ENCODE data around the gene UBB.

UBB gene

DNA sequence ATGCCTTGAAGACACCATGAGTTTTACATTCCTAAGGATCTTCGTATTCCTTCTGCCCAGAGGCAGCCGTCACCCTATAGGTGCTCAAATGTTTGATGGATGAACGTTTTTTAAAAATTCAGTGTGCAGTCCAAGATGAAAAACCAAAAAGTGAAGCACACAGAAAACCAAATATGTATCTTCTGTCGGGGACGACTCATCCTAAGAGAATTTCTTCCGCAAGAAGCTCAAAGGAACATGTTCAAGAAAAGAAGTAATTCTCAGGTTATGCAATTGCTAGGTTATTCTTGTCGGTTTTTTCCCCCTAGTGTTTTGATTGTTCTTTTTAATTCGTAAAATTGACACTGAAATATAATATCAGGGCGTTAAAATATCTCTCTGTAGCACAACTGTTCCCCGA lies 29.1 kb upstream of the UBB start:
- Histone ChIP-seq H3K4me2 (peak overlapping the region; percentile 73; the same call in 1 of the 2 replicates), H3K9me3 (peaks cover 16% of the 10 kb centered on the region), H3K36me3 (peaks cover 11% of the 10 kb centered on the region; the same call in 1 of the 2 replicates), H3K27ac (no peak overlapping the region), H3K9ac (no peak overlapping the region; the same call in 1 of the 2 replicates), H3K27me3 (peaks cover 48% of the 10 kb centered on the region), H3K4me3 (peak overlapping the region; percentile 65), H3K4me1 (peaks cover 9% of the 10 kb centered on the region; the same call in 1 of the 2 replicates), H4K20me1 (peaks cover 17% of the 10 kb centered on the region; the same call in 1 of the 2 replicates)
- no peak for TF ChIP-seq Cebpa-rat (IDR thresholded peaks at IDR 0.05)

GRCh38 chr17:16352303-16352666 lies 28.6 kb upstream of the UBB start:
- Histone ChIP-seq H4K20me1 (peaks cover 17% of the 10 kb centered on the region; the same call in 1 of the 2 replicates), H3K9ac (no peak overlapping the region; the same call in 1 of the 2 replicates), H3K27me3 (peaks cover 48% of the 10 kb centered on the region), H3K27ac (no peak overlapping the region), H3K4me3 (peak overlapping the region; percentile 65), H3K4me2 (peak overlapping the region; percentile 73), H3K9me3 (peaks cover 16% of the 10 kb centered on the region), H3K4me1 (peaks cover 9% of the 10 kb centered on the region; the same call in 1 of the 2 replicates), H3K36me3 (peaks cover 11% of the 10 kb centered on the region; the same call in 1 of the 2 replicates)
- no peak for TF ChIP-seq Cebpa-rat (IDR thresholded peaks at IDR 0.05)

DNA sequence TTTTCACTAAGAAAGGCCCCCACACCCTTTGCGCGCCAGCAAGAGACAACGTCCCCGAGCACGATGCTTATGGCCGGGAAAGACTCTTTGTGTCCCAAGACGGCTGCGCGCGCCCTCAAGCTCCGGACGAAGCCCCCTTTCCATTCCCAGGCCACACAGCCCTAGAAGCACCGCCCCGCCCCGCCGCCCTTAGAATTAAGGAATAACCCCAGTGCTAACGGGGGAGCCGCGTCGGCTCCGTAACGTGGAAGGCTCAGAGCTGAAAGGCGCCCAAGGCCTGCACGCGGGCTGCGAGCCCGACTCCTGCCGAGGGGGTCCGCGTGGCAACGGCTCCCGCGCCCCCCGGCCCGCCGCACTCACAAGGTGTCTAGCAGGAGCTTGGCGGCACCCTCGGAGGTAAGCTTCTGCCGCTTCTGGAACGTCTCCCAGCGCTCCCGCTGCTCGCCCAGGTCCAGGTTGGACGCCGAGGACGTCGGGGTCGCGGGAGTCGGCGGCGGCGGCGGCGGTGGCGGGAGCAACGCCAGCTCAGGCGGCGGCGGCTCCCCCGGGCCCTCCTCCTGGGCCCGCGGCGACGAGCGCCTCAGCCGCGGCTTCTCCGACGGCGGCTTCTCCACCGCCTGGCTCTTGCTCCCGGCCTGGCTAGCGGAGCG lies 28.1 kb upstream of the UBB start:
- Histone ChIP-seq H3K4me1 (peaks cover 9% of the 10 kb centered on the region; the same call in 1 of the 2 replicates), H3K4me2 (peak overlapping the region; percentile 73), H3K4me3 (peak overlapping the region; percentile 65), H4K20me1 (peaks cover 17% of the 10 kb centered on the region; the same call in 1 of the 2 replicates), H3K9ac (peak overlapping the region; percentile 73), H3K36me3 (peaks cover 11% of the 10 kb centered on the region; the same call in 1 of the 2 replicates), H3K9me3 (peaks cover 16% of the 10 kb centered on the region), H3K27me3 (peaks cover 48% of the 10 kb centered on the region), H3K27ac (peak overlapping the region; percentile 69; the same call in 1 of the 2 replicates)
- TF ChIP-seq Cebpa-rat (IDR thresholded peaks at IDR 0.05) = no peak

DNA sequence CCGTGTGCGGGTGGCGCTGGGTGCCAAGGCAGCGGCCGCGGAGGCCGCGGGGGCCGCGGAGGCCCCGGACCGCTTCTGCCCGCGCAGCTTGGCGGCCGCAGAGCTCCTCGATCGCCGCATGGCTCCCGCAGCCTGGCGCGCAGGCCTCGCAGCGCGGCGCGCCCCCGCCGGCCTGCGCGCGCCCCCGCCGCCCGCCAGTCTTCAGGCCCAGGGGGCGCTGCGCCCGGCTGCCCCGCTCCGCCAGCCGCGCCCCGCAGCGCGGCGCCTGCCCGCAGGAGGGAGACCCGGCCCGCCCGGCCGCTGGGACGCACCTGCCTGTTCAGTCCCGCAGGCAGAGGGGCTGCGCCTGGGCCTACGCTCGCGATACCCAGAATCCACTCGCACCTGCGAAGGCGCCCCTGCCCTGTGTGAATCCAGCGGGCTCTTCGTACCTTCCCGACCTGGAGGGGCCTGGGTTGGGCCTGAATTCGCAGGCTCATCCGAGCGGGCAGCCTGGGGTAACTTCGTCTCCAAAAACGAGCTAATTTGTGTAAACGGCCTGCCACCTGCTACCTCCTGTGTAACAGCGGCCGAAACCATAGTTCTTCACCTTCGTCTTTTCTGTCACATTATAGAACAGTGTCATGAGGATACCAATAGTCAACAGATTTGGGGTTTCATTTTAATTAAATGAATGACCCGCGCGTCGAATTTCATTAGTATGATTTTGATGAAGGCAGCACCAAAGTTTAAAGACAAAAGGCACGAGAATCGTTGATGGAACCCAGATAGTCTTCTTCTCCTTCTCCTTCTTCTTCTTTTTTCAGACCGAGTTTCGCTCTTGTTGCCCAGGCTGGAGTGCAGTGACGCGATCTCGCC lies 27.3 kb upstream of the UBB start, which contains the start of gene CENPV:
CENPV (minus strand) TSS at position 153 of the 858 bp plus-strand sequence; CDS start at position 120, 33 bp downstream.
- Histone ChIP-seq H3K27me3 (peaks cover 48% of the 10 kb centered on the region), H3K4me3 (peak within 1 kb of the TSS; percentile 65), H4K20me1 (peaks cover 17% of the 10 kb centered on the region; the same call in 1 of the 2 replicates), H3K27ac (peak within 1 kb of the TSS; percentile 69; the same call in 1 of the 2 replicates), H3K4me2 (peak within 1 kb of the TSS; percentile 73), H3K9ac (peak within 1 kb of the TSS; percentile 73), H3K4me1 (peaks cover 9% of the 10 kb centered on the region; the same call in 1 of the 2 replicates), H3K36me3 (peaks cover 8% of the 10 kb centered on the region; the same call in 1 of the 2 replicates), H3K9me3 (peaks cover 16% of the 10 kb centered on the region)
- no peak for TF ChIP-seq Cebpa-rat (IDR thresholded peaks at IDR 0.05)

DNA sequence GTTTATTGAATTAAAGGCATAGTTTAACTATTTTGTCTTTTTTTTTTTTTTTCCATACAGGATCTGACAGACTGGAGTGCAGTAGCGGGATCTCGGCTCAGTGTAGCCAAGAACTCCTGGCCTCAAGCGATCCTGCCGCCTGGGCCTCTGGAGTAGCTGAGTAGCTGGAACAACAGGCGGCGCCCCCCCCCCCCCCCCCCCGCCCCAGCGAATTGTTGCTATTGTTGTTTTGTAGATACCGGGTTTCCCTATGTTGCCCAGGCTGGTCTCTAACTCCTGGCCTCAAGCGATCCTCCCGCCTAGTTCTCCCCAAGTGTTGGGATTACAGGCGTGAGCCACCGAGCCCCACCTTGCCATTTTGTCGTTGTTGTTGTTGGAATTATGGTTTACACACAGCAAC lies 26.3 kb upstream of the UBB start:
- H3K9ac ChIP-seq = no peak overlapping the region
- no peak overlapping the region for H3K27ac ChIP-seq
- H3K4me1 ChIP-seq = peaks cover 9% of the 10 kb centered on the region; the same call in 1 of the 2 replicates
- peaks cover 48% of the 10 kb centered on the region for H3K27me3 ChIP-seq
- no peaks in the 10 kb centered on the region for H3K36me3 ChIP-seq
- no peak overlapping the region for H3K4me2 ChIP-seq
- H3K9me3 ChIP-seq = peaks cover 16% of the 10 kb centered on the region
- no peak overlapping the region for H3K4me3 ChIP-seq
- peaks cover 17% of the 10 kb centered on the region; the same call in 1 of the 2 replicates for H4K20me1 ChIP-seq
- TF ChIP-seq Cebpa-rat (IDR thresholded peaks at IDR 0.05) = no peak

DNA sequence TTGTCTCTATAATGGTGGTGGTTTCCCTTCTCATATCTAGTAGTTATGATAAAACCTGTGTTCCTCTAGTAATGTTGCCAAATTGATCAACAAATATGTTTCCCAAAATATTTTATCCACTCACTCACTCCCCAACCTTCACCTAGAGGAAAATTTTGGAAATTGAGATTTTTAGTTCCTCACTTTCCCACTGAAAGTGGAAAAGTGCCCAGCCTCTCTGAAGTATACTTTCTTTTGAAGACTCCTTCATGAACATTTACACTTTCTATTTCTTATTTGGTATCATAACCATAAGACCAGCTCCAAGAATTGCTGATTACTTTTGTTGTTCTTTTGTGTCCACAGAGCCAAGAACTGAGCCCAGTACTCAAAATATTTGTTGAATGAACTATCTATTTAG lies 22.5 kb upstream of the UBB start:
- H3K36me3 ChIP-seq = no peaks in the 10 kb centered on the region
- peaks cover 2% of the 10 kb centered on the region; the same call in 1 of the 2 replicates for H3K4me1 ChIP-seq
- no peak overlapping the region for H3K4me3 ChIP-seq
- H3K27ac ChIP-seq = no peak overlapping the region
- H4K20me1 ChIP-seq = no peaks in the 10 kb centered on the region
- no peak overlapping the region for H3K4me2 ChIP-seq
- H3K27me3 ChIP-seq = peaks cover 16% of the 10 kb centered on the region
- no peak overlapping the region for H3K9ac ChIP-seq
- no peak for TF ChIP-seq Cebpa-rat (IDR thresholded peaks at IDR 0.05)
- peaks cover 10% of the 10 kb centered on the region for H3K9me3 ChIP-seq

GRCh38 chr17:16361874-16362273 lies 19.0 kb upstream of the UBB start:
- H3K27ac ChIP-seq = no peak overlapping the region
- no peaks in the 10 kb centered on the region for H3K36me3 ChIP-seq
- H4K20me1 ChIP-seq = no peaks in the 10 kb centered on the region
- no peak for TF ChIP-seq Cebpa-rat (IDR thresholded peaks at IDR 0.05)
- H3K4me2 ChIP-seq = no peak overlapping the region
- H3K27me3 ChIP-seq = no peaks in the 10 kb centered on the region
- H3K4me3 ChIP-seq = no peak overlapping the region
- no peak overlapping the region for H3K9ac ChIP-seq
- no peaks in the 10 kb centered on the region for H3K4me1 ChIP-seq
- H3K9me3 ChIP-seq = no peaks in the 10 kb centered on the region

- Histone ChIP-seq H3K4me1 (no peaks in the 10 kb centered on the region), H3K9ac (no peak overlapping the region), H4K20me1 (no peaks in the 10 kb centered on the region), H3K36me3 (no peaks in the 10 kb centered on the region), H3K4me2 (no peak overlapping the region), H3K27ac (no peak overlapping the region), H3K4me3 (no peak overlapping the region), H3K9me3 (no peaks in the 10 kb centered on the region), H3K27me3 (no peaks in the 10 kb centered on the region)
- no peak for TF ChIP-seq Cebpa-rat (IDR thresholded peaks at IDR 0.05)
These were observed 16.9 kb upstream of the UBB start for GRCh38 chr17:16363749-16364536.

- no peaks in the 10 kb centered on the region for H4K20me1 ChIP-seq
- H3K4me2 ChIP-seq = no peak overlapping the region
- H3K36me3 ChIP-seq = no peaks in the 10 kb centered on the region
- no peak for TF ChIP-seq Cebpa-rat (IDR thresholded peaks at IDR 0.05)
- H3K4me3 ChIP-seq = no peak overlapping the region
- H3K4me1 ChIP-seq = no peaks in the 10 kb centered on the region
- H3K9ac ChIP-seq = no peak overlapping the region
- H3K9me3 ChIP-seq = no peaks in the 10 kb centered on the region
- H3K27me3 ChIP-seq = no peaks in the 10 kb centered on the region
- H3K27ac ChIP-seq = no peak overlapping the region
These were observed 16.3 kb upstream of the UBB start for GRCh38 chr17:16364625-16365024.

Measured in BLaER1 (cell line).